Ovary (tissue), 10 donors: ENCODE data around the gene PLEKHG4B. TPM values are rescaled to one million over a fixed set of nuclear protein-coding genes. Genes with fewer than 3 reads are reported as not detected.
"Not testable (repeated sequence)": the region's sequence is repeated elsewhere in the genome, so short reads cannot be mapped to it uniquely, and the experiment has no call there.

Experiments used
- DNase-seq, 5 donors: peaks; one replicate each; pipeline ENCODE4 v3.0.0-alpha.2; 2019 to 2020
- H3K27ac ChIP-seq, 2 donors: fragments of 200-600 bp; one replicate each; pipeline versions ENCODE4 v1.5.1 to v1.8.0; 2019 to 2022
- H3K27me3 ChIP-seq: fragments of 200-600 bp; one replicate; pipeline ENCODE4 v1.8.0; 2022
- H3K36me3 ChIP-seq: fragments of 200-600 bp; sonication (generic); one replicate; pipeline ENCODE4 v1.5.1; 2019
- H3K4me1 ChIP-seq: one replicate; pipeline ENCODE4 v1.8.1; 2013; ENCODE audit warnings: mild to moderate bottlenecking, moderate library complexity; ENCODE audit not compliant: insufficient read depth
- H3K4me3 ChIP-seq: fragments of 200-600 bp; sonication (generic); one replicate; pipeline ENCODE4 v1.5.1; 2017
- H3K9me3 ChIP-seq, 2 donors: fragments of 200-600 bp in 1 of 2; sonication (generic) in 1 of 2; one replicate each; pipeline versions ENCODE4 v1.5.1 to v1.8.1; 2013 to 2019; ENCODE audit warnings: mild to moderate bottlenecking in 1 of 2, moderate library complexity in 1 of 2
- EP300 ChIP-seq: sonication (generic); formaldehyde crosslinking; IDR thresholded peaks from one replicate; pipeline ENCODE4 v1.6.1; 2017; ENCODE audit warnings: antibody characterized with exemption
- POLR2A ChIP-seq: fragments of 450-650 bp; IDR thresholded peaks from one replicate; pipeline ENCODE4 v1.6.1; 2017; ENCODE audit warnings: antibody characterized with exemption, mild to moderate bottlenecking, moderate library complexity
- WGBS, 3 donors: extraction: QIAGEN DNeasy Blood & Tissue Kit in 1 of 3; methylation state at CpG; one replicate each; pipeline versions ENCODE4 v1.1.5 to v1.1.7; 2013 to 2017; 5-methylcytosine and 5-hydroxymethylcytosine counted together
- intact Hi-C, 4 donors: fragments of 100-400 bp; cut with DNase I; formaldehyde crosslinking; loops; one replicate each; pipeline versions ENCODE4 v1.11.0 to v1.15.1; 2022 to 2023
- long read RNA-seq, 3 donors: library from polyadenylated mRNA in 2 of 3; unstranded in 2 of 3; transcript quantifications; one replicate each; pipeline ENCODE4 v2.0.0 and lab custom pipeline, GENCODE V29; 2021 to 2026
- polyA plus RNA-seq, 2 donors: library from polyadenylated mRNA; stranded (reverse); fragments of 200-250 nt in 1 of 2; fragments of 350-450 nt in 1 of 2; fragmentation: Illumina TruSeq in 1 of 2; extraction: RNeasy Lipid Tissue Mini Kit (QIAGEN cat#74804) in 1 of 2; gene quantifications; one replicate each; pipeline ENCODE4 v1.2.3, GENCODE V29; 2013 to 2014
- total RNA-seq, 7 donors: library from RNA; depleted of rRNA in 2 of 7; stranded (reverse); fragments of >200 nt in 2 of 7; fragmentation: NEBNext Ultra II Directional in 3 of 7; extraction: Animal tissue kit (Norgen Biotek cat#: 25700) in 3 of 7; gene quantifications; one replicate each; pipeline versions ENCODE4 v1.1.0 to v1.2.4, GENCODE V29; 2016 to 2023
- TF ChIP-seq, protein P1 (sequence below), 3 donors: fragments of 450-650 bp in 2 of 3; fragments of 200-600 bp in 1 of 3; IDR thresholded peaks; one replicate each; pipeline versions ENCODE4 v1.5.1 to v1.8.0; 2016 to 2022; ENCODE audit warnings: antibody characterized with exemption in 3 of 3, mild to moderate bottlenecking in 1 of 3
- donor health status: DM: no; HTN: no; CAD: no; lungs with moderate emphysema.
- donor health status: DM: no; HTN: no; CAD: no.
- donor health status: Bipolar disorder and iron deficiency.
- donor health status: DM: yes; HTN: yes; CAD: no.
- donor health status: DM: no; HTN: no; CAD: no.
- donor health status: DM: yes; HTN: yes; CAD: no.

PLEKHG4B gene, protein sequence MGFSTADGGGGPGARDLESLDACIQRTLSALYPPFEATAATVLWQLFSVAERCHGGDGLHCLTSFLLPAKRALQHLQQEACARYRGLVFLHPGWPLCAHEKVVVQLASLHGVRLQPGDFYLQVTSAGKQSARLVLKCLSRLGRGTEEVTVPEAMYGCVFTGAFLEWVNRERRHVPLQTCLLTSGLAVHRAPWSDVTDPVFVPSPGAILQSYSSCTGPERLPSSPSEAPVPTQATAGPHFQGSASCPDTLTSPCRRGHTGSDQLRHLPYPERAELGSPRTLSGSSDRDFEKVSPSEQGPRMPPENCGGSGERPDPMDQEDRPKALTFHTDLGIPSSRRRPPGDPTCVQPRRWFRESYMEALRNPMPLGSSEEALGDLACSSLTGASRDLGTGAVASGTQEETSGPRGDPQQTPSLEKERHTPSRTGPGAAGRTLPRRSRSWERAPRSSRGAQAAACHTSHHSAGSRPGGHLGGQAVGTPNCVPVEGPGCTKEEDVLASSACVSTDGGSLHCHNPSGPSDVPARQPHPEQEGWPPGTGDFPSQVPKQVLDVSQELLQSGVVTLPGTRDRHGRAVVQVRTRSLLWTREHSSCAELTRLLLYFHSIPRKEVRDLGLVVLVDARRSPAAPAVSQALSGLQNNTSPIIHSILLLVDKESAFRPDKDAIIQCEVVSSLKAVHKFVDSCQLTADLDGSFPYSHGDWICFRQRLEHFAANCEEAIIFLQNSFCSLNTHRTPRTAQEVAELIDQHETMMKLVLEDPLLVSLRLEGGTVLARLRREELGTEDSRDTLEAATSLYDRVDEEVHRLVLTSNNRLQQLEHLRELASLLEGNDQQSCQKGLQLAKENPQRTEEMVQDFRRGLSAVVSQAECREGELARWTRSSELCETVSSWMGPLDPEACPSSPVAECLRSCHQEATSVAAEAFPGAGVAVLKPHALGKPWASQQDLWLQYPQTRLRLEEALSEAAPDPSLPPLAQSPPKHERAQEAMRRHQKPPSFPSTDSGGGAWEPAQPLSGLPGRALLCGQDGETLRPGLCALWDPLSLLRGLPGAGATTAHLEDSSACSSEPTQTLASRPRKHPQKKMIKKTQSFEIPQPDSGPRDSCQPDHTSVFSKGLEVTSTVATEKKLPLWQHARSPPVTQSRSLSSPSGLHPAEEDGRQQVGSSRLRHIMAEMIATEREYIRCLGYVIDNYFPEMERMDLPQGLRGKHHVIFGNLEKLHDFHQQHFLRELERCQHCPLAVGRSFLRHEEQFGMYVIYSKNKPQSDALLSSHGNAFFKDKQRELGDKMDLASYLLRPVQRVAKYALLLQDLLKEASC (N-terminal part only)
- total RNA-seq (1 to 10 TPM; 1.1 to 4.0 (median 2.0) TPM), polyA plus RNA-seq (under 1 TPM; 0.47 to 0.85 TPM)
- long read RNA-seq, donor 1, partial matches to known transcripts: 4 of 5 reads
- long read RNA-seq, donor 1, other reads (novel, unspliced or antisense): 1 of 5 reads
- long read RNA-seq, donor 2: 0 reads
- long read RNA-seq, donor 3, partial matches to known transcripts: 3 of 6 reads
- long read RNA-seq, donor 3, other reads (novel, unspliced or antisense): 3 of 6 reads

DNA sequence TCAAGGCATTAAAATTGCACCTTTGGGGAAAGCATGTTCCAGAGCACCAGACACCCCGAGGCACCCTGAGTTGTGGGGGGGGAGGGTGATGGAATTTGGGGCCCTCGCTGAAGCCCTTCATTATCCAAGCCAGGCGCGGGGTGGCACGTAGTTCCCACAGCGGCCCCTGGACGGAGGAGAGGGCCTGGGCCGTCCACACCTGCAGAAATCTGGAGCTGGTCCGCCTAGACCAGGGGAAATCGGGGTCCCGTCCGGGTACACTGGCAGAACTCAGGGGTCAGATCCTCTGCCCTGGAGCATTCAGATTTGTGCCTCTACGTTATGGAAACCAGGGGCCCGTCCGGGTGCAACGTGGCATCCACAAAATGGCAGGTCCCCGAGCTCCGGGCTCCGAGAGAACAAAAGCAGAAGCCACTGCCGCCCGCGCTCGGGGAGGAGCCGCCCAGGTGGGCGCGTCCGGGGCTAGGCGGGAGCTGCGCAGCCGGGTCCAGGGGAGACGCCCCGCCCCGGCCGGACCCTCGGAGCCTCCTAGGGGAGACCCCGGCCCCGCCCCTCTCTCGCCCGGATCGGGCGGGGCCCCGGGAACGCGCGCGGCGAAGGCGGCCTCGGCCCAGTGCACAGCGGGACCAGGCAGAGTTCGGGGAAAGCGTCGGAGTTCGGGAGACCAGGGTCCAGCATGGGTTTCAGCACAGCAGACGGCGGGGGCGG is at the start of gene PLEKHG4B:
Gene PLEKHG4B, plus strand, starts transcription at position 613 of the 708 bp plus-strand sequence. Its CDS starts 64 bp downstream, at position 677.
- H3K4me1 ChIP-seq: no peaks in the 10 kb centered on the region
- no peak within 1 kb of the TSS for H3K27ac ChIP-seq
- H3K27me3 ChIP-seq: no peaks in the 10 kb centered on the region
- H3K4me3 ChIP-seq: peak within 1 kb of the TSS; percentile 31
- no peaks in the 10 kb centered on the region for H3K9me3 ChIP-seq
- no peaks in the 10 kb centered on the region for H3K36me3 ChIP-seq
- peak in 2 of 5 donors; percentile 33 to 49 for DNase-seq
- no peak for TF ChIP-seq POLR2A
- no peak for TF ChIP-seq EP300
- TF ChIP-seq, protein P1, sequence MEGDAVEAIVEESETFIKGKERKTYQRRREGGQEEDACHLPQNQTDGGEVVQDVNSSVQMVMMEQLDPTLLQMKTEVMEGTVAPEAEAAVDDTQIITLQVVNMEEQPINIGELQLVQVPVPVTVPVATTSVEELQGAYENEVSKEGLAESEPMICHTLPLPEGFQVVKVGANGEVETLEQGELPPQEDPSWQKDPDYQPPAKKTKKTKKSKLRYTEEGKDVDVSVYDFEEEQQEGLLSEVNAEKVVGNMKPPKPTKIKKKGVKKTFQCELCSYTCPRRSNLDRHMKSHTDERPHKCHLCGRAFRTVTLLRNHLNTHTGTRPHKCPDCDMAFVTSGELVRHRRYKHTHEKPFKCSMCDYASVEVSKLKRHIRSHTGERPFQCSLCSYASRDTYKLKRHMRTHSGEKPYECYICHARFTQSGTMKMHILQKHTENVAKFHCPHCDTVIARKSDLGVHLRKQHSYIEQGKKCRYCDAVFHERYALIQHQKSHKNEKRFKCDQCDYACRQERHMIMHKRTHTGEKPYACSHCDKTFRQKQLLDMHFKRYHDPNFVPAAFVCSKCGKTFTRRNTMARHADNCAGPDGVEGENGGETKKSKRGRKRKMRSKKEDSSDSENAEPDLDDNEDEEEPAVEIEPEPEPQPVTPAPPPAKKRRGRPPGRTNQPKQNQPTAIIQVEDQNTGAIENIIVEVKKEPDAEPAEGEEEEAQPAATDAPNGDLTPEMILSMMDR (IDR thresholded peaks at IDR 0.05): no peak
- intact Hi-C loops: no loop called here
- 5 to 12% (median 10%) methylated on average over 21 to 57 of the region's 57 CpGs for WGBS, 3 donors

GRCh38 chr5:42250-42649 is 49.7 kb upstream of the PLEKHG4B start:
- no peaks in the 10 kb centered on the region for H3K36me3 ChIP-seq
- no peak overlapping the region for H3K4me3 ChIP-seq
- no peak overlapping the region for H3K27ac ChIP-seq
- intact Hi-C loops: no loop called here
- TF ChIP-seq, protein P1 (IDR thresholded peaks at IDR 0.05): no peak
- no peak for TF ChIP-seq POLR2A
- TF ChIP-seq EP300: no peak
- no peaks in the 10 kb centered on the region for H3K4me1 ChIP-seq
- DNase-seq: no peak
- no peaks in the 10 kb centered on the region for H3K9me3 ChIP-seq
- WGBS, 3 donors: 22 to 35% (median 27%) methylated on average over 6 of the region's 6 CpGs
- no peaks in the 10 kb centered on the region for H3K27me3 ChIP-seq

DNA sequence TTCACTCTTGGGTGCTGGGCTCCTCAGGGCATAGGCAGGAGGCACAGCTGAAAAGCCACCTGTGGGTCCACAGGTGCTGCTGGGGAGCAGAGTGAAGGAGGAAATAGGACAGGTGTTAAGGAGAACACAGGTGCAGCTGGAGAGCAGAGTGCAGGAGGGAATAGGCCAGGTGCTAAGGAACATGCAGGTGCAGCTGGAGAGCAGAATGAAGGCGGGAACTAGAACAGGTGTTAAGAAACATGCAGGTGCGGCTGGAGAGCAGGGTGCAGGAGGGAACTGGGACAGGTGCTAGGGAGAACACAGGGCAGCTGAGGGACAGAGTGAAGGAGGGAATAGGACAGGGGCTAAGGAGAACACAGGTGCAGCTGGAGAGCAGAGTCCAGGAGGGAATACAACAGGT is 43.8 kb upstream of the PLEKHG4B start:
- no peak for DNase-seq
- no peaks in the 10 kb centered on the region for H3K4me1 ChIP-seq
- H3K36me3 ChIP-seq: no peaks in the 10 kb centered on the region
- H3K9me3 ChIP-seq: no peaks in the 10 kb centered on the region
- TF ChIP-seq POLR2A (no peak), EP300 (no peak)
- TF ChIP-seq, protein P1 (IDR thresholded peaks at IDR 0.05): no peak
- no peak overlapping the region for H3K4me3 ChIP-seq
- WGBS, 3 donors: 41 to 64% (median 43%) methylated on average over 2 of the region's 2 CpGs
- H3K27me3 ChIP-seq: no peaks in the 10 kb centered on the region
- intact Hi-C loops: no loop called here
- no peak overlapping the region for H3K27ac ChIP-seq

- H3K36me3 ChIP-seq, H3K9me3 ChIP-seq, H3K27ac ChIP-seq, H3K4me3 ChIP-seq, H3K27me3 ChIP-seq, intact Hi-C loops, H3K4me1 ChIP-seq, DNase-seq: not testable (repeated sequence)
- WGBS, 3 donors: 63 to 80% (median 67%) methylated on average over 5 of the region's 5 CpGs
Observed at GRCh38 chr5:49530-49929, 42.4 kb upstream of the PLEKHG4B start.
